ENCODE measurements around the gene EML5. TPM values are rescaled to one million over a fixed set of nuclear protein-coding genes. Genes with fewer than 3 reads are reported as not detected.

Gene EML5
- total and polyA plus RNA-seq, 12 donors, result 0.04 to 0.44 (median 0.19) TPM

GRCh38 chr14:88750413-88750812 is 42.3 kb downstream of the EML5 start:
- TF ChIP-seq, protein P1, sequence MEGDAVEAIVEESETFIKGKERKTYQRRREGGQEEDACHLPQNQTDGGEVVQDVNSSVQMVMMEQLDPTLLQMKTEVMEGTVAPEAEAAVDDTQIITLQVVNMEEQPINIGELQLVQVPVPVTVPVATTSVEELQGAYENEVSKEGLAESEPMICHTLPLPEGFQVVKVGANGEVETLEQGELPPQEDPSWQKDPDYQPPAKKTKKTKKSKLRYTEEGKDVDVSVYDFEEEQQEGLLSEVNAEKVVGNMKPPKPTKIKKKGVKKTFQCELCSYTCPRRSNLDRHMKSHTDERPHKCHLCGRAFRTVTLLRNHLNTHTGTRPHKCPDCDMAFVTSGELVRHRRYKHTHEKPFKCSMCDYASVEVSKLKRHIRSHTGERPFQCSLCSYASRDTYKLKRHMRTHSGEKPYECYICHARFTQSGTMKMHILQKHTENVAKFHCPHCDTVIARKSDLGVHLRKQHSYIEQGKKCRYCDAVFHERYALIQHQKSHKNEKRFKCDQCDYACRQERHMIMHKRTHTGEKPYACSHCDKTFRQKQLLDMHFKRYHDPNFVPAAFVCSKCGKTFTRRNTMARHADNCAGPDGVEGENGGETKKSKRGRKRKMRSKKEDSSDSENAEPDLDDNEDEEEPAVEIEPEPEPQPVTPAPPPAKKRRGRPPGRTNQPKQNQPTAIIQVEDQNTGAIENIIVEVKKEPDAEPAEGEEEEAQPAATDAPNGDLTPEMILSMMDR (IDR thresholded peaks at IDR 0.05), result no peak
- Histone ChIP-seq H3K4me3 (no peak overlapping the region), H3K9me3 (no peaks in the 10 kb centered on the region), H3K27me3 (no peaks in the 10 kb centered on the region), H3K27ac (no peak overlapping the region), H3K4me1 (no peaks in the 10 kb centered on the region), H3K36me3 (no peaks in the 10 kb centered on the region)
- intact Hi-C loops (cut with DNase I), result no loop called here
- WGBS, 2 donors, result 84 to 85% methylated on average over 1 of the region's 1 CpG
- ATAC-seq (no peak), DNase-seq (no peak)

DNA sequence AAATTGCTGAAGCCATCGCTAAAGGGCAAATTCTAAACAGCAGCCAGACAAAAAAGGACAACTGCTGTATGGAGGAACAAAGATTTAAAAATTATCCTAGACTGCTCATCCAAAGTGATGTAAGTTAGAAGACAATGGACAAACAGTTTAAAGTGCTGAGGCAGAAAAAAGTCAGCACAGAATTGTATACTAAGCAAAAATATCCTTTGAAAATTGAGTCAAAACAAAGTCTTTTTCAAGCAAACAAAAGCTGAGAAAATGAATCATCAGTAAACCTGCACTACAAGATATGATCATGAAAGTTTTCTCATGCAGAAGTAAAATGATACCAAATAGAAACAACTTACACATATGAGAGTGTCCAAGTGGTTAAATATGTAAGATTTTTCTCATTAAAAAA is 43.6 kb downstream of the EML5 start:
- ATAC-seq, result no peak
- DNase-seq, result no peak
- Histone ChIP-seq H3K36me3 (no peaks in the 10 kb centered on the region), H3K9me3 (no peaks in the 10 kb centered on the region), H3K27me3 (no peaks in the 10 kb centered on the region), H3K4me3 (no peak overlapping the region), H3K4me1 (no peaks in the 10 kb centered on the region), H3K27ac (no peak overlapping the region)
- TF ChIP-seq, protein P1 (IDR thresholded peaks at IDR 0.05), result no peak
- 88 to 97% methylated on average over 1 of the region's 1 CpG for WGBS, 2 donors
- intact Hi-C loops (cut with DNase I), result no loop called here

- no peaks in the 10 kb centered on the region for H3K36me3 ChIP-seq
- intact Hi-C loops (cut with DNase I), result no loop called here
- no peak for DNase-seq
Measured at GRCh38 chr14:88748288-88748687, 44.5 kb downstream of the EML5 start.

GRCh38 chr14:88746052-88746451 is 46.7 kb downstream of the EML5 start:
- intact Hi-C loops (cut with DNase I), result no loop called here
- Histone ChIP-seq H3K36me3 (no peaks in the 10 kb centered on the region), H3K4me1 (no peaks in the 10 kb centered on the region), H3K27ac (no peak overlapping the region), H3K9me3 (no peaks in the 10 kb centered on the region), H3K4me3 (no peak overlapping the region), H3K27me3 (no peaks in the 10 kb centered on the region)
- TF ChIP-seq, protein P1 (IDR thresholded peaks at IDR 0.05), result no peak
- DNase-seq, result no peak
- ATAC-seq, result no peak
- WGBS, 2 donors, result 58 to 66% methylated on average over 1 of the region's 1 CpG

More at GRCh38 chr14:88748288-88748687, 44.5 kb downstream of the EML5 start:
- no peak overlapping the region for H3K27ac ChIP-seq
- no peaks in the 10 kb centered on the region for H3K9me3 ChIP-seq
- H3K27me3 ChIP-seq, result no peaks in the 10 kb centered on the region
- WGBS, 2 donors, result 84 to 86% methylated on average over 1 of the region's 1 CpG
- TF ChIP-seq, protein P1 (IDR thresholded peaks at IDR 0.05), result no peak
- no peak for ATAC-seq
- H3K4me1 ChIP-seq, result no peaks in the 10 kb centered on the region
- H3K4me3 ChIP-seq, result no peak overlapping the region
